Activated CD4-positive, alpha-beta T cell treated with anti-CD3 and anti-CD28 coated beads, Interleukin-2, Interleukin-4, amounts not matched to agents 100 ng/mL and 50 ng/mL, durations not matched to agents 16 hours and 8 hours (primary cell): ENCODE data around the gene CERKL.
"Not testable (repeated sequence)": the region's sequence is repeated elsewhere in the genome, so short reads cannot be mapped to it uniquely, and the experiment has no call there.

ENCODE experiments used
- DNase-seq: peaks from one replicate; pipeline ENCODE4 v3.0.0-alpha.2; 2020; ENCODE audit warnings: low spot score

The CERKL gene, protein sequence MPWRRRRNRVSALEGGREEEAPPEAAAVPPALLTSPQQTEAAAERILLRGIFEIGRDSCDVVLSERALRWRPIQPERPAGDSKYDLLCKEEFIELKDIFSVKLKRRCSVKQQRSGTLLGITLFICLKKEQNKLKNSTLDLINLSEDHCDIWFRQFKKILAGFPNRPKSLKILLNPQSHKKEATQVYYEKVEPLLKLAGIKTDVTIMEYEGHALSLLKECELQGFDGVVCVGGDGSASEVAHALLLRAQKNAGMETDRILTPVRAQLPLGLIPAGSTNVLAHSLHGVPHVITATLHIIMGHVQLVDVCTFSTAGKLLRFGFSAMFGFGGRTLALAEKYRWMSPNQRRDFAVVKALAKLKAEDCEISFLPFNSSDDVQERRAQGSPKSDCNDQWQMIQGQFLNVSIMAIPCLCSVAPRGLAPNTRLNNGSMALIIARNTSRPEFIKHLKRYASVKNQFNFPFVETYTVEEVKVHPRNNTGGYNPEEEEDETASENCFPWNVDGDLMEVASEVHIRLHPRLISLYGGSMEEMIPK

DNA sequence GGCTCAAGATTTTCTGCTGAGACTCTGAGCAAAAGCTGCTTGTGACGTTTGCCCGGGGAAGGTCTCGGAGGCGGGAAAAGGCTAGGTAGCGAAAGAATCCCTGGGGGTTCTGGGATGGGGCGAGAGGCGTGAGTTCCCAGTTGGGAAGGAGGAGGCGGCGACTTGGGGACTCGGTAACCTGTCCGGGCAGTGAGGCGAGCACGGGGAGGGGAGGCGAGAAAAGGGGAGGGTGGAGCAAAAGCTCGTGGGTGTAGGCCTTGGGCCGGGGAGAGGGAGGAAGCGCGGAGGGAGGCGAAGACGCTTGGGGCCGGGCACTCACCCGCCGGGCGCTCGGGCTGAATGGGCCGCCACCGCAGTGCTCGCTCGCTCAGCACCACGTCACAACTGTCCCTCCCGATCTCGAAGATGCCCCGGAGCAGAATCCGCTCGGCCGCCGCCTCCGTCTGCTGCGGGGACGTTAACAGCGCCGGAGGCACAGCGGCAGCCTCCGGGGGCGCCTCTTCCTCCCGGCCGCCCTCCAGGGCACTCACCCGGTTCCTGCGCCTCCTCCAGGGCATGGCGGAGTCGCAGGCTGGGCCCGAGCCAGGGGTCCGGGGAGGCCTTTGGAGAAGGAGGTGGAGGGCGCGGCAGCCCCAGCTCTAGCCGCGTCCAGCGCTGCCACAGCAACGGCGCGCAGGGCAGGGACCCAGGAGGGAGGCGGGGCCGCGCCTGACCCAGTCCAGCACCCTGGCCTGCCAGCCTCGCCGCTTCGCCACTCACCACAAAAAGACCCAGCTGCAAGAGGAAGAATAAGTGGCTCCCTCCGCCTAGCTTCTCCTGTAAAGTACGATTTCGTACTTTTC is at the start of gene CERKL:
TSS of gene CERKL (minus strand) at position 656 of the 842 bp plus-strand sequence. CDS start at position 557, 99 bp downstream.
- peak; percentile 5 for DNase-seq

DNA sequence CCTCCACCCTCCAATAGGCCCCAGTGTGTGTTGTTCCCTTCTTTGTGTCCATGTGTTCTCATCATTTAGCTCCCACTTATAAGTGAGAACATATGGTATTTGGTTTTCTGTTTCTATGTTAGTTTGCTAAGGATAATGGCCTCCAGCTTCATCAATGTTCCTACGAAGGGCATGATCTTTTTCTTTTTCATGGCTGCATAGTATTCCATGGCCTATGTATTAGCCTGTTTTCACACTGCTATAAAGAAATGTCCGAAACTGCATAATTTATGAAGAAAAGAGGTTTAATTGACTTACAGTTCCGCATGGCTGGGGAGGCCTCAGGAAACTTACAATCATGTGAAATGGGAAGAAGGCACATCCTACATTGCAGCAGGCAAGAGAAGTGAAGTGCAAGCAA is 45.6 kb upstream of the CERKL start:
- not testable (repeated sequence) for DNase-seq

DNA sequence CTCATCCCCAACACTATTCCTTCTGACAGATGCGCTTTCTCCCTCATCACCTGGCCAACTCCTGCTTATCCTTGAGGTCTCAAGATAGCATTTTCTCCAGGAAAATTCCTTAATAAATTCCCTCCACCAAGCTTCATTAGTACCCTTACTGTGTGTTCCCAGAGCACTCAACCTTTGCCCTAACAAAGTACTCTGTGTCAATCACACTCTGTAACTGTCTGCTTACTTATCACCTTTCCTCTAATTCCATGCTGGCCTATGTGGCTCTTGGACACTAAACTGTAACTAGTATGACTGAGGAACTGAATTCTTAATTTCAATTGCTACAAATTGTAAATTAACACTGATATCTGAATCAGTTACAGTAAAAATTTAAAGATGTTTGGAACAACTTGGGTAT is 41.3 kb upstream of the CERKL start:
- no peak for DNase-seq

DNA sequence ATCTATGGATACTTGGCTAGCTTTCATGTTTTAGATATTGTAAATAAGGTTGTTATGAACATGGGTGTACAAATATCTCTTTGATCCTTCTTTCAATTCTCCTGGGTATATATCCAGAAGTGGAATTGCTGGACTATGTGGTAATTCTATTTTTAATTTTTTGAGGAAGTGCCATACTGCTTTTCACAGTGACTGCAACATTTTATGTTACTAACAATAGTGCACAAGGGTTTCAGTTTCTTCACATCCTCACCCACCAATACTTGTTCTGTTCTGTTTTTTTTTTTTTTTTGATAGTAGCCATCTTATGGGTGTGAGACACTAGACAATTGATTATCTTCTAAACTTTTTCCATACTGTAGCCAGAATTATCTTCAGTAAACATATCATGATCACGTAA is 40.7 kb upstream of the CERKL start:
- DNase-seq, result no peak

DNA sequence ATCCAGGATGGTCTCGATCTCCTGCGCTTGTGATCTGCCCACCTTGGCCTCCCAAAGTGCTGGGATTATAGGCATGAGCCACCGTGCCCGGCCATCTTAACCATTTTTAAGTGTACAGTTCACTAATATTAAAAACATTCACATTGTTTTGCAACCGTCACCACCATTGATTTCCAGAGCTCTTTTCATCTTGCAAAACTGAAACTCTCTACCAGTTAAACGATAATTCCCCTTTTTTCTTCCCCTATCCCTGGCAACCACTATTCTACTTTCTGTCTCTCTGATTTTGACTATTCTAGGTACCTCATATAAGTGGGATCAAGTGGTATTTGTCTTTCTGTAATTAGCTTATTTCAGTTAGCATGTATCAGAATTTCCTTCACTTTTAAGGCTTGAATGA is 40.2 kb upstream of the CERKL start:
- no peak for DNase-seq

DNA sequence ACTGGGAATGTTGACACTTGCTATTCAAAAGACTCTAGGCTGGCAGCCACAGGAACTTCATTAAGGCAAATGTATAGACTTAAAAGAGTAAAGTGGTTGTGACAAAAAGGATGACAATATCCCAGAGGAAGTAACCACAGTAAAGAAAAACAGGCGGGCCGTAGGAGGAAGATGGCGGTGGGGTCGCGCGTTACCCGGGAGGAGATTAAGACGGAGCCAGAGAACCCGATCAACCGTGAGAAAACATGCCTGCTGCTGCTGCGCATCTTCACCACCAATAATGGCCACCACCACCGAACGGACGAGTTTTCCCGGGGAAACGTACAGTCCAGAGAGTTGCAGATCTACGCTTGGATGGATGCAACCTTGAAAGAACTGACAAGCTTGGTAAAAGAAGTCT is 37.4 kb upstream of the CERKL start:
- no peak for DNase-seq

DNA sequence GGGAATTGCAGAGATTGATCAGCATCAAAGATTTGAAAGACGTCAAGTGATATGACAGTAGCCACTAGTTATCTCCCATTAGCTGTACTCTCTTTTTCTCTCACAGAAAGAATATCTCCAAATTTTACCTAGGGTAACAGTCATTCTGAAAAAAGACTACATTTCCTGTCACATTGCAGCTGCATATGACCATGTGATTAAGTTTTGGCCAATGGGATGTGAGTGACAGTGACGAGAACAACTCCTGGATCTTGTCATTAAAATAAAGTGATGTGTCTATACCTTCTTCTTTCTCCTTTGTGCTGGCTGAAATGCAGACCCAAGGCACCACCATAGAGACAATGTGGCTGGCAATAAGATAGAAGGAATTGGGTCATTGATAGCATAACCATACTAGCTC is 34.0 kb upstream of the CERKL start:
- no peak for DNase-seq

DNA sequence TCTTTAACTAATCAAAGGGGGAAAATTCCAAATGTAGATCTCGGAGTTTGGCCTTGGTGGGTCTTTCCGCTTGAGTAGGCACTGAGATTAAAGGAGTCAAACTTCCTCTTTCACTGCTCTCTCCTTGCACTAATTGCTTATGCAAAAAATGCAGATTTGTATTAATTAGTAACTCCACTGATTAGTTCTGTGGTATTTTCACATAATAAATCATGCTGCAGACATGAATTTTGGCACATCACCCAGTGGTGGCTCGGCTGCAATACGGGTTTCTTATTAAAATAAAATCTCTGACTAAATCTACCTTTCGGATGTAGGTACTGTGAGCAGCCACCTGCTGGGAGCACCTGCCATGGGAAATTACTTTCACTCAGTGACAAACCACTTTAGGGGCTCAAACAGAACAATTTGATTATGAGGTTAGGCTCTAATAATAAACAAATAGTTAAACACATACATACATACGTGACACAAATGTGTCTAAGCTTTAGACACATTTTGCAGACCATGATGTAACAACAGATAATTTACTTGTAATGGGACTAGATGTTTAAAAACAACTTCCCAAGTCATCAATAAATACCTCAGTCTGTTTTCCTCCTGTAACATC is 29.8 kb upstream of the CERKL start:
- no peak for DNase-seq

DNA sequence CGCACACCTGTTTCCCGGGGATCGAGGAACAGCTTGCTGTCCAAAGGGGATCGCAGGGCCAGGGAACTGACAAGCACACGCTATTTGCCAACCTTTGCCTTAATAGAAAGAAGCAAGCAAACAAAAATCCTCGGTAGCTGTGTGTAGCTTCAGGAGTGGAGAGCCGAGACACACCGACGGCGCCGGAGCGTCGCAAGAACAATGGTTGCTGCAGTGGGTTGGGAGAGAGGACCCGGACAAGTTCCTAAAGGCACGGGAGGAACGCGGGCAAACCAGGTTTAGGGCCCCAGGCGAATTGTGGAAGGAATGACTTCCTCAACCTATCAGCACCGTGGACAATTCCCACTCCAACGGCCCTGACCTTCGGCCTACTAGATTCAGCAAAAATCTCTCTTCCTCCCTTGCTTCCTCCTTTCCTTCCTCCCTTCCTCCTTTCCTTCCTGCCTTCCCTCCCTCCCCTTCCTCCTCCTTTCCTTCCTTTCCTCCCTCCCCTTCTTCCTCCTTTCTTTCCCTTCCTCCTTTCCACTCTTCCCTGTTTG is 28.3 kb upstream of the CERKL start:
- DNase-seq, result no peak

DNA sequence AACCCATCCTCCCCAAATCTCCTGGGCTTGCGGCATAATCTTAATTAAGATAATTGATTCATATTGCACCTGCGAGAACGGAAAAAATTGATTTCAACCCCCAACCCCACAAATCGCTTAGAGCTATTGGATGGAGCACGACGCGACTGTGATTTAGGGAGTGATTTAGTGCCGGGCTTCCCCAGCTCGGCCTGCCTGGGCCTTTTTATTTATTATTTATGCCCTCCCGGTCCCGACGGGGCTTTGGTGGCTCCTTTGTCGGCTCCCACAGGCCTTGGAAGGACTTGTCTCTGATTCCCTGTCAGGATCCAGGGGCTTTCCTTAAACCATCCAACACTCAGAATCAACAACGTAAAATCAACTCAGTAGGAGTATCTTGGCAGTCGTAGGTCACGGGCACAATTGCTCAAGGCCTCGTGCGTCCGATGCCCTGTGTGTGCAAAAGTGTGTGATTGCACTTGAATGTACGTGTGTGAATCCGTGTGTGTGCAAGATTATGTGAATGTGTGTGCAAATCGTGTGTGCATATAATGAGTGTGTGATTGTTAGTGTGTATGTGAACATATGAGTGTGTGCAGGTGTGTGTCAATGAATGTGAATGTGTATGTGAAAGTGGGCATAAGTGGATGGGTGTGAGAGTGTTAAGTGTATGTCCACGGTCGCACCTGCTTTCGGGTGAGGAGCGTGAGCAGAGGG is 27.7 kb upstream of the CERKL start:
- no peak for DNase-seq

DNA sequence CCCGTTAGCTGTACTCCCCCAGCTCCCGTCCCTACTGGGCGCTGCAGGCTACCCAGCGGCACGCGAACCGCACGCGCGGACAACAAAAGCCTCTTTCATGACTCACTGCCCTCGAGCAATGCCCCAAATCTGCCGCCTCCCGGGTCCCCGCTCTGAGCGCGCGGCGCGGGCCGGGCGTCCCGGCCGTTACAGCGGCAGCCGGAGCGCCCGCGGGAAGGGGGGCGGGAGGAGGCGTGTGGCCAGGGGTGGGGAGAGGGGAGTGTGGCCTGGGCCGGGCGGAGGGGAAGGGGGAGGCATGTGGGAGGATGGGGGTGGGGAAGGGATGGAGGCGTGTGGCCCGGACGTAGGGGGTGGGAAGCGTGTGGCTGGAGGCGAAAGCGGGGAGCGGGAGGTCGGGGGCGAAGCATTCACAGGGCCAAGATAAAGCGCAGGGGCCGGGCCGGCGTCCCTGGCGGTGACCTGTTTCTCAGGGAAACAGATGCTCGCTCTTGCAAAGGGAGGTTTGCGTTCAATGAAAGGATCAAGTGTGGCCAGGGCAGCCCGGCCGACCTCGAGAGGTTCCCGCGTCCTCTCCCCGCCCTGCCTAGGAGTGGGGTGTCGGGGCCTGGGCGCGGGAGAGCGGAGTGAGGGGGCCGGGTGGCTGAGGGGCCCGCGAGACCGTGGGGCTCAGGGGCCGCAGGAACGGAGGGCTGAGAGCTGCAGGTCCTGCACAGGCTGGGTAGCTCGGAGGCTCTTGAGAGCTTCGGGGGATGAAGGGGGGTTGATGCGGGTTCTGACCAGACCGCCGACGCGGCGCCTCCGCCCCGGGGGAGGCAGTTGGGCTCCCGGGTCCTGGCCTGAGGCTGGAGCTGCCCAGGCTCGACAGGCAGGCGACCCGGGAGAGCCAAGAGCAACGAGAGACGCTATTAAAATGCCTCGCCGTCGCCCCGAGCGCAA is 26.9 kb upstream of the CERKL start:
- DNase-seq, result no peak

DNA sequence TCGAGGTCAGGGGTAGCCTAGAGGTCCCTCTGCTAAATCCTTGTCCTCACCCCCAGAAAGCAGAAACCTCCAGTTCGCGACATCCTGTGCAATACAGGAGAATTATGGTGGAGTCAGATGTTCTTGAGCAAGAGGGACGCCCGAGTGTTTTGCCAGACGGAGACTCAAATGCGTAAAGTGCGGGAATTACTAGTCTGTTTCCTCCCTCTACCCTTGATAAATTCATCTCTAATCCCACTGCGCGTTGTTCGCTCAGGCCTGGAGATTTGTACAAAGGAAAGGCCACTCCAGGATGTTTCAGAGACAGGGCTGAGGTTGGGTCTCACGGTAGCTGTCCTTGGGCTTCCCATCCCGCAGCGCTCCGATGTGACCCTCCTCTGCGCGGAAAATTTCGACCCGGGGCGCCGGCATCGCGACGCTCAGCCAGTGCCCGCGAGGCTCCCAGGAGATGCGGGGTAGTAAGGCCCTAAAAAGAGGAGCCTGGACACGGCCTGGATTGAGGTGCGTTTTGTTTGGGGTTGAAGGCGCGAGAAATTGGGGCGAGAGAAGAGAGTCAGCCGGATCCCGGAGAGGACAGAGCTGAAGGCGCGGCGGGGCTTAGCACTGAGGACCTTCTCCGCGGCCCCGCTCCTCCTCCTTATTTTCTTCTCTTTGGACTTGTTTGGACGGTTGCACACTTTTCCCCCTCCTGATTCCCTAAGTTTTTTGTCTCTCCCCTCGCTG is 26.1 kb upstream of the CERKL start:
- DNase-seq, result no peak

DNA sequence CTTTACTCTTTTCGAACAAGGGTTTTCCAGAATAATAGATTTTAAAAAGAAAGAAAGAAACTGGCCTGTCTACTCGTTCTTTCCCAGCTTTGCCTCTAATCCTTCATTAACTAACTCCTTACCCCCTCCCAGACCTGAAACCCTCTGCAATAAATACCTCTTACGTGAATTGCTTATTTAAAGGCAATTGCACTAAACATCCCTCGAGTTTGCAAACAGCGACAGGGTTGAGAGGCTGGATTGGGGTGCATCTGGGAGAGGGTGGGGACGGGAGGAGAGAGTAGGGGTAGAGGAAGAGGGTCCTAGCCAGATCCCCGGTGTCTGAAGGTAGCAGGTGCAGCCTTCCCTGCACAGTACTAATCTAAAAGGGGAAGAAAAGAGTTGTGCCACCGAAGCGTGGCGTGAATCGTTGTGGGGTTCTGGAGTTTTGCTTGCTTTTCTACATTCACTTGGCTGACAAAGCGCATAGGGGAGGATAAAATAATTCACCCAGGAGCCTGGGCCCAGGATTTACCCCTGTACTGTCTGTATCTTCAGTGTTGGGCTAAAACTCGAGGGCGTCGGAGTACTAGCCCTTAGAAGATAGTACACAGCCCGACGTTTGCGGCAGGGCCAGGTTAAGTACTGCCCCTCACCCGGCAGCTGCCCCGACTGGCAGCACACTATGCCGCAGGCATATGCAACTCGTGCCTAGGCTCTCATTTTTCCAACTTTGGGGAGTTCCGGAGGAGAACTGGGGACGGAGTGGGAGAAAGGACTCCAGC is 25.3 kb upstream of the CERKL start:
- DNase-seq, result no peak

DNA sequence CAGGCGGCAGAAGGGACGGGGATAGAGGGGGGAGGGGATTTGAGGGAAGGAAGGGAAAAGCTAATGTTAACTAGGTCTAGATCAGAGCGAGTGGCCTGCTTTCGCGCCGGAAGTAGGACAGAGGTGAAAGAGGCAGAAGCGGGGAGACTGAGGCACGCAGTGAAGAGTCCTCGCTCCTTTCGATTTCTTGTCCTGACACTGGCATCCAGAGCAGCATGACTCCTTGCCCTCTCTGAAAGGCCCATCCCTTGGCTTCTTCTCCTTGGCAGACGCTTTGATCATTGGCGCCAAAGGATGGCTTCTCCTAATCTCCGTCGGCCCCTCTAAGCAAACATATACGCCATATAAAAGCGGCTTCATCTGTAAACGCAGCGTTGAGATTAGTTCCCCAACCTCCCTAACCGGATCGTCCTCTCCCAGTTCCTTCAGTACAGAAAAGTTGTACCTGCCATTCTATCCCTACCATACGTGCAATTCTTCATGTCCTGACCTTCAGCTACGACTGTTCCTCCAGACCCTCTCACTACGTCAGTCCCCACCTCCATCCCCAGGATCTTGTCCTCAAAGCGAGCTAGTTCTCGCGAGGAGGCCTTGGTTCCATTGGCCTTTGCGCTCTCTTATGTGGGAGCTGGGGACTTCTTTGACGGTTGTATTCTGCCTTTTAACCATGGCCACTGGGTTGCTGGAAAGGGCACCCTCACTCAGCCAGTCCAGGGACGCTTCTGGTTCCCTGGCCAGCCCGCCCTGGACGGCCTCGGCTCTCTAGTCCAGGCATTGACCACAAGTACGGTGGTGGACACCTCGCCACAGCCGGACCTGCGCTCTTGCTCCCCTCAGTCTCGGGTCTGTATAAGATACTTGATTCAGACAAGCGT is 24.3 kb upstream of the CERKL start:
- DNase-seq, result no peak

DNA sequence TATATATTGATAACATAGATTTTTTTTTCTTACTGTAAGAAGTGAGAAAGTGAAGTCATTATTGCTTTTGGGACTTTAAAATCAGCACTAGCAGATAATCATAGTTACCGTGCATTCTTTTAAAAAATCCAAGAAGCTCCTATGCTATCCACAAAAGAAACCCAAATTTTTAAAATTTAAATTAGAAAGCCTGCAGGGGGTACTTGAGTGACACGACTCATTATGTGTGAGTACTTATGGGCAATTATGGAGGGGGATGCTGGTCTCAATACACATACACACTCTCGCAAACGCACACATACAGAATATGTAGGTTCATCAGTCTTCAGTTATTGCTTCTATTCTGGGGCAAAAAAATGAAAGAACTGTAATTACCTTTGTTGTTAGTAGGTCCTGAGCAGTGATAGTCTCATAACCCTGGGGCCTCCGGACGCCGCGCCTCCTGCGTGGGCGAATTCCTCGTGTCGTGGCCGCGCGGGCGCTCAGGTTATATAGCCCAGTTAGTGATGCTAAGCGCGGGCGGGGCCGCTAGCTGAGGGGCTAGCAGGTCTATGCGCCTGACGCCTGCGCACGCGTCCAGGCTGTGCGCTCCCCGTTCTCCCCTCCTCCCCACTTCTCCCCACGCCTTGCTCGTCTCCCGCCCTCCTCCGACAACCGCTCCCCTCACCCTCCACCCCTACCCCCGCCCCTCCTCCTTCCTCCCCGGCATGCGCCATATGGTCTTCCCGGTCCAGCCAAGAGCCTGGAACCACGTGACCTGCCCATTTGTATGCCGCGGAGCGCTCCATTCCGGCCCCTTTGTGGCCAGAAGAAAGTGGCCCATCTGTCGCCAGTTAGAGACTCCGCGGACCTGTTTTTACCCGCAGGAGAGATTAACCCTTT is 23.4 kb upstream of the CERKL start, which contains the start of gene NEUROD1:
TSS of gene NEUROD1 (minus strand) at position 463 of the 882 bp plus-strand sequence. CDS start 1,657 bp downstream, outside the sequence.
- DNase-seq, result no peak

DNA sequence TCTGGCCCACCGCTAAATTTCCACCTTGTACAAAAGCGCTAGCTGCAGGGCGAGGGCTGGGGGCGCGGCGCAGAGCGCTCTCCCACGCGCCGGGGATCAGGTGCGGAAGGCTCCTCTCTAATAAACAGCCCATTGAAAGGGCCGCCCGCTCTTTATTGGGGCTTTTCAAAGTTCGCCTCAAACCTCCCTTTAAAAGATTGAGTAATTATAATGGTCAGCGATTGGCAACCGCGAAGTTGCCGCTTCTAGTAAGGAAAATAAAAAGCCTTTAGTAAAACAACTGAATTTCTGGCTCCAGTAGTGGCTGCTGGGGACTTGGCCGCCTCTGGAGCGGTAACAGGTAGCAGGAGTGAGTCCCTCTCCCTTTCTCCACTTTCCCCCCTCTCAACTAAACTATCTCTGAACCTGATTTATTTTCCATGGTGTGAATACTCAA is 22.7 kb upstream of the CERKL start:
- no peak for DNase-seq
